Kidney (tissue), 14 donors: ENCODE results near the gene MTF2. TPM values are rescaled to one million over a fixed set of nuclear protein-coding genes. Genes with fewer than 3 reads are reported as not detected.

Experiments
- DNase-seq, 5 donors: peaks; one replicate each; pipeline ENCODE4 v3.0.0-alpha.2; 2013 to 2020
- FAIRE-seq: peaks from 2 replicates; lab custom pipeline; 2012; peaks lifted over from hg19 to GRCh38; lab: Jason Lieb, UNC
- H3K27ac ChIP-seq, 2 donors: one replicate each; pipeline ENCODE4 v1.7.0; 2013; ENCODE audit warnings: low read depth in 2 of 2, low read length in 2 of 2, inconsistent platforms in 1 of 2
- H3K27me3 ChIP-seq: one replicate; pipeline ENCODE4 v1.7.1; 2013; ENCODE audit warnings: low read length, inconsistent platforms; ENCODE audit not compliant: control insufficient read depth, insufficient read depth
- H3K36me3 ChIP-seq, 3 donors: one replicate each; pipeline versions ENCODE4 v1.7.0 to v1.7.1; 2013; ENCODE audit warnings: low read length in 3 of 3, control low read depth in 1 of 3, inconsistent platforms in 1 of 3; ENCODE audit not compliant: insufficient read depth in 3 of 3, control insufficient read depth in 2 of 3
- H3K4me1 ChIP-seq, 3 donors: one replicate each; pipeline versions ENCODE4 v1.7.0 to v1.7.1; 2013; ENCODE audit warnings: low read length in 3 of 3, inconsistent platforms in 1 of 3, low read depth in 1 of 3; ENCODE audit not compliant: control insufficient read depth in 2 of 3, insufficient read depth in 2 of 3
- H3K4me3 ChIP-seq, 3 donors: one replicate each; pipeline versions ENCODE4 v1.7.0 to v1.8.1; 2013; ENCODE audit warnings: low read length in 3 of 3, control low read depth in 1 of 3, inconsistent platforms in 1 of 3
- H3K9ac ChIP-seq, 3 donors: one replicate each; pipeline versions ENCODE4 v1.7.0 to v1.7.1; 2013; ENCODE audit warnings: low read length in 3 of 3, control low read depth in 1 of 3, inconsistent platforms in 1 of 3
- H3K9me3 ChIP-seq, 3 donors: one replicate each; pipeline versions ENCODE4 v1.7.0 to v1.7.1; 2013; ENCODE audit warnings: low read length in 3 of 3, control low read depth in 1 of 3, inconsistent platforms in 1 of 3; ENCODE audit not compliant: control insufficient read depth in 2 of 3, insufficient read depth in 1 of 3
- intact Hi-C: fragments of 100-400 bp; cut with DNase I; formaldehyde crosslinking; loops from one replicate; pipeline ENCODE4 v1.11.1; 2022
- polyA plus RNA-seq: library from polyadenylated mRNA; stranded (reverse); fragments of 350-450 nt; fragmentation: Illumina TruSeq; extraction: RNeasy Lipid Tissue Mini Kit (QIAGEN cat#74804); gene quantifications from one replicate; pipeline ENCODE4 v1.2.3, GENCODE V29; 2014; ENCODE audit warnings: low read depth, low replicate concordance; ENCODE audit not compliant: insufficient read depth
- total RNA-seq: library from RNA; stranded (reverse); fragmentation: NEBNext Ultra II Directional; extraction: Animal tissue kit (Norgen Biotek cat#: 25700); gene quantifications from one replicate; pipeline ENCODE4 v1.2.1, GENCODE V29; 2021
- TF ChIP-seq, protein P1 (sequence below): IDR thresholded peaks from 3 replicates; pipeline ENCODE4 v1.5.1; 2012; ENCODE audit warnings: mild to moderate bottlenecking, moderate library complexity, borderline replicate concordance; ENCODE audit not compliant: insufficient read depth; ENCODE audit errors: extremely low read depth
- donor health status: control.
- donor health status: control.
- donor health status: control.
- donor health status: control.
- donor health status: control.
- donor health status: DM: yes; HTN: yes; CAD: no.
- donor health status: Normal renal cell carcinoma (clear cell type).

Gene MTF2
- total and polyA plus RNA-seq, 2 donors from 2014 or later = 8.8 to 30.5 TPM

DNA sequence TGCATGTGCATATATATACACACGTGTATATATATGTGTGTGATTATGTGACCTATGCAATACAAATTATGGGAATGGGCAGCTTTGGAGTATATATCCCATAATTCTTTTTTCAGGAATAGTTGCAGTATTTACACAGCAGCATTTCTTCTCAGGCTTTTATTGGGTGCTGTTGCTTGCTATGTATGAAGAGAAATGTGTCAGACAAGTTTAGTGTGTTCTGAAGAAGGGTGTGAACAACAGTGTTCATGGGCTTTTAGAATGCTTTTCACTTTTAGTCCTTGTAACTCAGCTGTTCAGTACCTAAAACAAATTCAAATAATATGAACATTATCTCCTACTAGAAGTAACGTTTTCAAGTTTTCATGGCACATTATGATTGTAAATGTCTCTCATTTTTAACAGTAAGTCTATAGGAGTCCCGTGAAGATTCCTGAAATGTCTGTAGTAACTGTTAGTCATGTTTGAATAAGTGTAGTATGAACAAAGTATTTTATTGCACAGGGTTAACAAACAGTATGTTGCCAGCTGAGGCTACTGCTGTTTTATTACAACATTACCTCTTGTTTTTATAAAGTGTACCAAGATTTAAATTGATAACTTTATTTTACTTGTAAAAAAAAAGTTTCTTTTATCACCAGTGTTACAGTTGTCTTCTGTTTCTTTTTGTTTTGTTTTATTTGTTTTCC, 58.7 kb downstream of the MTF2 start:
- no peaks in the 10 kb centered on the region for H3K9me3 ChIP-seq
- intact Hi-C loops = no loop called here
- H3K4me1 ChIP-seq = no peaks in the 10 kb centered on the region
- no peaks in the 10 kb centered on the region for H3K27me3 ChIP-seq
- H3K4me3 ChIP-seq = no peak overlapping the region
- no peak overlapping the region for H3K9ac ChIP-seq
- FAIRE-seq (peak; percentile 44), DNase-seq (no peak)
- peaks cover 4 to 23% (median 16%) of the 10 kb centered on the region in 3 donors for H3K36me3 ChIP-seq
- TF ChIP-seq, protein P1, sequence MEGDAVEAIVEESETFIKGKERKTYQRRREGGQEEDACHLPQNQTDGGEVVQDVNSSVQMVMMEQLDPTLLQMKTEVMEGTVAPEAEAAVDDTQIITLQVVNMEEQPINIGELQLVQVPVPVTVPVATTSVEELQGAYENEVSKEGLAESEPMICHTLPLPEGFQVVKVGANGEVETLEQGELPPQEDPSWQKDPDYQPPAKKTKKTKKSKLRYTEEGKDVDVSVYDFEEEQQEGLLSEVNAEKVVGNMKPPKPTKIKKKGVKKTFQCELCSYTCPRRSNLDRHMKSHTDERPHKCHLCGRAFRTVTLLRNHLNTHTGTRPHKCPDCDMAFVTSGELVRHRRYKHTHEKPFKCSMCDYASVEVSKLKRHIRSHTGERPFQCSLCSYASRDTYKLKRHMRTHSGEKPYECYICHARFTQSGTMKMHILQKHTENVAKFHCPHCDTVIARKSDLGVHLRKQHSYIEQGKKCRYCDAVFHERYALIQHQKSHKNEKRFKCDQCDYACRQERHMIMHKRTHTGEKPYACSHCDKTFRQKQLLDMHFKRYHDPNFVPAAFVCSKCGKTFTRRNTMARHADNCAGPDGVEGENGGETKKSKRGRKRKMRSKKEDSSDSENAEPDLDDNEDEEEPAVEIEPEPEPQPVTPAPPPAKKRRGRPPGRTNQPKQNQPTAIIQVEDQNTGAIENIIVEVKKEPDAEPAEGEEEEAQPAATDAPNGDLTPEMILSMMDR = no peak
- no peak overlapping the region for H3K27ac ChIP-seq

DNA sequence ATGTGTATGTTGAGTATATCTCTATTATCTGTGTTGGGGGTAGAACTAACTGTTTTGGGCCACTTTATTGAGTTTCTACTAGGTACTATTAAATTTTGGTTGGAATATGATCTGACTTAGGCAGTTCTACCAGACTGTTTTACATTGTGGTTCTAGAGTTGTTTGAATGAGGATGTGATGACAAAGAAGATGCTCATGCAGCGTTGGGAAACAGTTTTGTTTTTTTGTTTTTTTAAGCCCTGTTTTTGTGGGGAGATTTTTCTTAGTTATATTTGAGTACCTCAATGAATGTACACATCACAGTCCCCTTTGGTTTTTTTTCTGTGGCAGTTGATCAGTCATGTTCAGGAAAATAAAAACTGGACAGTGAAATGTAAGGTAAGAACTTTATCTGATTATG, 61.0 kb downstream of the MTF2 start:
- Histone ChIP-seq H3K9me3 (no peaks in the 10 kb centered on the region), H3K36me3 (peaks cover 4 to 23% (median 11%) of the 10 kb centered on the region in 3 donors), H3K4me3 (no peak overlapping the region), H3K4me1 (no peaks in the 10 kb centered on the region), H3K9ac (no peak overlapping the region), H3K27ac (no peak overlapping the region), H3K27me3 (no peaks in the 10 kb centered on the region)
- TF ChIP-seq, protein P1 = no peak
- intact Hi-C loops = no loop called here
- no peak for DNase-seq
- FAIRE-seq = no peak

DNA sequence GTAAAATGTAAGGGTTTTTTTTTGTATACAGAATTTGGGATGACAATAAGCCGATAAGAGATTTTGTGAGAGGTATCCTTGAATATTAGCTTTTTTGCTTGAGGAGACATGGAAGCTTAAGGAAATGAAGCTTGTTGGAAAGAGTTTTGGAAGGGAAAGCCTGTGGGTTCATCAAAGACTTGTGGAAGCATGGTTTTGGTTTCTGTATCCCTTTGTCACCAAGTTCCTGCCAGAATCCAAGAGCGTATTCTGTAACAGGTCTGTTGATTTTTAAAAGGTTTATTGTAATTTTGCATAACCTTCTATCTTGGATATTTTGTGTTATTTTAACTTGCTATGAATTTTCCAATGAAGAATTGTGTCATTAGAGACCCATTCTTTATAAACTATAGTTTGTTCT, 63.1 kb downstream of the MTF2 start:
- H3K9me3 ChIP-seq = no peaks in the 10 kb centered on the region
- FAIRE-seq (no peak), DNase-seq (no peak)
- intact Hi-C loops = no loop called here
- H3K9ac ChIP-seq = no peak overlapping the region
- no peak overlapping the region for H3K27ac ChIP-seq
- TF ChIP-seq, protein P1 = no peak
- peaks cover 0 to 12% (median 3%) of the 10 kb centered on the region in 3 donors for H3K36me3 ChIP-seq
- no peak overlapping the region for H3K4me3 ChIP-seq
- no peaks in the 10 kb centered on the region for H3K27me3 ChIP-seq
- no peaks in the 10 kb centered on the region for H3K4me1 ChIP-seq
